ENCODE data around the gene KRTAP2-3.
"Not testable (repeated sequence)": the region's sequence is repeated elsewhere in the genome, so short reads cannot be mapped to it uniquely, and the experiment has no call there.

The KRTAP2-3 gene

DNA sequence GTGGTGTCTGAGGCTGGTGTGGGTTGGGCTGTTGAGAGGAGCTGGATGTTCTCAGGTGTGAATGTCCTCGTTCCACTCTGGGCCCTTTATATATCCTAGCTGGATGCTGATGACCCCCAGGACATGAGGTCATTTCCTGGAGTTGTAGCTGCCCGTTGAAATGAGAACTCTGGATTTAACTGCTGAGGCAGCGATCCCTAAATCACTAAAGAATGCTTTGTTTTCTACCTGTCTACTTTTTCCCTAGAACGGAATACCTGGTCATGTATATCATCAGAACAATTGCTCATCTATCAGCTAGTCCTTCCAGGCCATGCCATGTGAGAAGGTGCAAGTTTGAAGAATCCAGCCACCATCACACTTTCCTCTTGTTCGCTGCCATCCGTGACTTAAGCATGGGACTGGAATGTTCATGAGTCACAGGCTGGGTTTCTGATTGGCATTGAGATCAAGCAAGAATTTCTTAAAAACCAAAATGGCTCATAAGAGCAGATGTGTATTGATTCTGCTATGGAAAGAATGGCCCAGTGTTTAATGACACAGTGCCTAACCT is at the start of gene KRTAP2-3:
KRTAP2-3 (minus strand) TSS at position 63 of the 553 bp plus-strand sequence. CDS start 64 bp downstream, outside the sequence.
- no peak for DNase-seq

GRCh38 chr17:41108728-41109386 is 48.9 kb upstream of the KRTAP2-3 start:
- DNase-seq, result not testable (repeated sequence)

GRCh38 chr17:41107941-41108450 is 48.1 kb upstream of the KRTAP2-3 start:
- DNase-seq, result no peak

DNA sequence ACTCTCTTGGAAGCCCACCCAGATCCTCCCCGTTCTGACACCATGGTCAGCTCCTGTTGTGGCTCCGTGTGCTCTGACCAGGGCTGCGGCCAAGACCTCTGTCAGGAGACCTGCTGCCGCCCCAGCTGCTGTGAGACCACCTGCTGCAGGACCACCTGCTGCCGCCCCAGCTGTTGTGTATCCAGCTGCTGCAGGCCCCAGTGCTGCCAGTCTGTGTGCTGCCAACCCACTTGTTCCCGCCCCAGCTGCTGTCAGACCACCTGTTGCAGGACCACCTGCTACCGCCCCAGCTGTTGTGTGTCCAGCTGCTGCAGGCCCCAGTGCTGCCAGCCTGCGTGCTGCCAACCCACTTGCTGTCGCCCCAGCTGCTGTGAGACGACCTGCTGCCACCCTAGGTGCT is 45.4 kb upstream of the KRTAP2-3 start, which contains the start of gene KRTAP4-9:
KRTAP4-9 (plus strand) TSS at position 43 of the 400 bp plus-strand sequence; CDS start at position 43, 0 bp downstream.
- DNase-seq, result not testable (repeated sequence)

GRCh38 chr17:41104386-41105038 is 44.6 kb upstream of the KRTAP2-3 start:
- DNase-seq, result not testable (repeated sequence)

DNA sequence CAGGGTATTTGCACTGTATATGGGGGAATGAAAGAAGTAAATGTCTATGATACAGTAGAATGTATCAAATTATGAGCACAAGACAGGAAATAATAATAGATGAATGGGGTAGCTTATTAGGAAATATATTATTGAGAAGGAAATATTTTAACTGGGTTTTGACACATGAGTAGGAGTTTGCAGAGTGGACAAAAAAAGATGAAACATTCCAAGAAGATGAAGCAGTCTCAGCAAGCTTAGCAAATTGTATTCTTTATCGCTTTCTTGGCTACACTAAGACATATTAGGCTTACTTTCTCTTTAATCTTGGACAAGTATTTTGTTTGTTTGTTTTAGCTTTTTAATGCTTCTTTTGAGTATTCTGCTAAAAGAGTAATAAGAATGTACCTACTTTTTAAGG is 44.0 kb upstream of the KRTAP2-3 start:
- DNase-seq, result no peak

DNA sequence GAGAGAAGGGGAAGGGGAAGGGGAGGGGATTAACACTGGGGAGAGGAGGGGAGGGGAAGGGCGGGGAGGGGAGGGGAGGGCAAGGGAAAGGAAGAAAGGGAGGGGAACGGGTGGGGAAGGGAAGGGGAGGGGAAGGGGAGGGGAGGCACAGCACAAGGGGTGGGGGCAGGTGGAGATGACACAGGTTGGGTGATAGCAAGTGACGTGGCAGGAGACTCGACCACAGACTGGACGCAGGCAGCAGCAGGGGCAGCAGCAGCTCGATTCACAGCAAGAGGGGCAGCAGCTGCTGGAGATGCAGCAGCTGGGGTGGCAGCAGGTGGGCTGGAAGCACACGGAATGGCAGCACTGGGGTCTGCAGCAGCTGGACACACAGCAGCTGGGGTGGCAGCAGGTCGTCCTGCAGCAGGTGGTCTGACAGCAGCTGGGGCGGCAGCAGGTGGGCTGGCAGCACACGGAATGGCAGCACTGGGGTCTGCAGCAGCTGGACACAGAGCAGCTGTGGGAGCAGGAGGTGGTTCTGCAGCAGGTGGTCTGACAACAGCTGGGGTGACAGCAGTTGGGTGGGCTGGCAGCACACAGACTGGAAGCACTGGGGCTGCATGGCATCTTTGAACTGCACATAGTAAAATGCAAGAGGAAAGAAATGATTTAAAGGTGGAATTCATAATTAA is 41.8 kb upstream of the KRTAP2-3 start, which contains the start of gene KRTAP4-16:
KRTAP4-16 (minus strand) TSS at position 624 of the 674 bp plus-strand sequence; CDS start at position 624, 0 bp downstream.
- DNase-seq, result no peak

GRCh38 chr17:41099682-41100480 is 40.0 kb upstream of the KRTAP2-3 start:
- not testable (repeated sequence) for DNase-seq

- DNase-seq, result no peak
Measured at GRCh38 chr17:41098481-41098880, 38.6 kb upstream of the KRTAP2-3 start.

DNA sequence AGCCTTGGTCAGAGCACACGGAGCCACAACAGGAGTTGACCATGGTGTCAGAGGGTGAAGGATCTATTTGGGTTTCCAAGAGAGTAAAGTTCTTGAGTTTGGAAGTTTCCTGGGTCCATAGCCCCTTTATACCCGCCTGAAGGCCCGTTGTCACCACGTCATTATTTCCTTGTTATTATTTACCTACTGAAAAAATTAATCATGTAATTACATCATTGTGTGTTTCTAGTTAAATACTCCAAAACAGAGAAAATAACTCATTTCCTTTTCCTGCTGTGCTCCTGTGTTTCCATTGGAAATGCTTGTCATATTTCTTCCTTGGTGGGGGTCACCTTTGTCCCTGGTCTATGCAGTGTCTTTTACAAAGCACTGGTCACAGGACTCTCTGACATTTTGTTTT is 38.1 kb upstream of the KRTAP2-3 start, which contains the start of gene KRTAP4-8:
KRTAP4-8 (minus strand) TSS at position 101 of the 400 bp plus-strand sequence; CDS start at position 43, 58 bp downstream.
- no peak for DNase-seq

DNA sequence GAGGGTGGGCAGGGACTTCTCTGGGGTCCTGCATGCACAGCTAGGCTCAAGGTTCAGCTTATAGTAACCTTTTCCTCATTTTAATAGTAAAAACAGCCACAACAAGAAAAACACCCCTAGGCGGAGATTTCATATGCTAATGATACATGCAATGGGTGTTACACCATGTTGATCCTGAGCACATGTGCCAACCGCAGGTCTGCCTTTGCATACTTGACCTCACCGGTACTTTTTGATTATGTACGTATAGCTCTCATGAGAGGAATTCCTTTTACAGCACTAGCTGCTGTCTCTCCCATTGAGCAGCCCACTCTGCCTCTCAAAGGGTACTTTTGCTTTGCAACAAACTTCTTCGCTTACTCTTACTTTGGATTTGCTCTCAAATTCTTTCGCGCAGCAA is 36.1 kb upstream of the KRTAP2-3 start:
- DNase-seq, result no peak

GRCh38 chr17:41088760-41089352 is 28.9 kb upstream of the KRTAP2-3 start:
- DNase-seq, result not testable (repeated sequence)

DNA sequence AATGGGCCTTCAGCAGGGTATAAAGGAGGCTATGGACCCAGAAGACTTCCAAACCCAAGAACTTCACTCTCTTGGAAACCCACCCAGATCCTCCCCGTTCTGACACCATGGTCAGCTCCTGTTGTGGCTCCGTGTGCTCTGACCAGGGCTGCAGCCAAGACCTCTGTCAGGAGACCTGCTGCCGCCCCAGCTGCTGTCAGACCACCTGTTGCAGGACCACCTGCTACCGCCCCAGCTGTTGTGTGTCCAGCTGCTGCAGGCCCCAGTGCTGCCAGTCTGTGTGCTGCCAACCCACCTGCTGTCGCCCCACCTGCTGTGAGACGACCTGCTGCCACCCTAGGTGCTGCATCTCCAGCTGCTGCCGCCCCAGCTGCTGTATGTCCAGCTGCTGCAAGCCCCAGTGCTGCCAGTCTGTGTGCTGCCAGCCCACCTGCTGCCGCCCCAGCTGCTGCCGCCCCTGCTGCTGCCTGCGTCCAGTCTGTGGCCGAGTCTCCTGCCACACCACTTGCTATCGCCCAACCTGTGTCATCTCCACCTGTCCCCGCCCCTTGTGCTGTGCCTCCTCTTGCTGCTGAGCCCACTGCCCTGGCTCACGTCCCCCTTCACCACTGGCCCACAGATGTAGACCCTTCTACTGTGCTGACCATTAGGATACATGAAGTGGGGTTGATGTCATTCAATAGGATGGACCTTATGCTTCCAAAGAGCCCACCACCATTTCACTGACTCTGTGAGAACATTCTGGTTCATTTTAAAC is 24.4 kb upstream of the KRTAP2-3 start, which contains the start of gene KRTAP4-7:
KRTAP4-7 (plus strand) TSS at position 51 of the 757 bp plus-strand sequence; CDS start at position 108, 57 bp downstream.
- DNase-seq, result not testable (repeated sequence)

DNA sequence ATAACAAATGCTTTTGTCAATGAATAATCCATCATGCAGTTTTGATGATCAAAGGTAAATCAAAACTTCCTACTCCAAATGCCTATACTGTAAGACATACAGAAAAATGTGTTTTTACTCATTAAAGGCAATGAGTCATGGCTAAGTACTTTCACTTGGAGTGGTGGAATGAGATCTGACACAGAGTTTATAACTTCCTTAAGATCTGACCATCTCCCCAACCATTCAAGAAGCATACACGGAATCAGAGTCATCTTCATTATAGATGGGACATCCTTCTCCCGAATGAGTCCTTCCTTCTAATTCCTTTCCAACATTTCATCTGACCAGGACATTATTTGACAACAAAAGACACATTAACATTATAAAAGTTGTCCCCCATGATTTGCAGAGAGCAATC is 23.5 kb upstream of the KRTAP2-3 start:
- DNase-seq, result not testable (repeated sequence)

- no peak for DNase-seq
Measured at GRCh38 chr17:41082626-41083025, 22.7 kb upstream of the KRTAP2-3 start.

DNA sequence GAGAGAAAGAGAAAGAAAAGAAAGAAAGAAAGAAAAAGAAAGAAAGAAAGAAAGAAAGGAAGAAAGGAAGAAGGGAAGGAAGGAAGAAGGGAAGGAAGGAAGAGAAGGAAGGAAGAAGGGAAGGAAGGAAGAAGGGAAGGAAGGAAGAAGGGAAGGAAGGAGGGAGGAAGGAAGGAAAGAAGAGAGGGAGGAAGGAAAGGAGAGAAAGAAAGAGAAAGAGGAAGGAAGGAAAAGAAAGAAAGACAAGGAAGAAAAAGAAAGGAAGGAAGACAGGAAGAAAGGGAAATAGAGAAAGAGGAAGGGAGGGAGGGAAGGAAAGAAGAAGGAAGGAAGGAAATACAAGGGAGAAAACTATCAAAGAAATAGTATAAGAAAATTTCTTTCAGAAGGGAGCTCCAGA is 16.9 kb upstream of the KRTAP2-3 start:
- DNase-seq, result no peak

- no peak for DNase-seq
Measured at GRCh38 chr17:41073676-41074075, 13.8 kb upstream of the KRTAP2-3 start.

DNA sequence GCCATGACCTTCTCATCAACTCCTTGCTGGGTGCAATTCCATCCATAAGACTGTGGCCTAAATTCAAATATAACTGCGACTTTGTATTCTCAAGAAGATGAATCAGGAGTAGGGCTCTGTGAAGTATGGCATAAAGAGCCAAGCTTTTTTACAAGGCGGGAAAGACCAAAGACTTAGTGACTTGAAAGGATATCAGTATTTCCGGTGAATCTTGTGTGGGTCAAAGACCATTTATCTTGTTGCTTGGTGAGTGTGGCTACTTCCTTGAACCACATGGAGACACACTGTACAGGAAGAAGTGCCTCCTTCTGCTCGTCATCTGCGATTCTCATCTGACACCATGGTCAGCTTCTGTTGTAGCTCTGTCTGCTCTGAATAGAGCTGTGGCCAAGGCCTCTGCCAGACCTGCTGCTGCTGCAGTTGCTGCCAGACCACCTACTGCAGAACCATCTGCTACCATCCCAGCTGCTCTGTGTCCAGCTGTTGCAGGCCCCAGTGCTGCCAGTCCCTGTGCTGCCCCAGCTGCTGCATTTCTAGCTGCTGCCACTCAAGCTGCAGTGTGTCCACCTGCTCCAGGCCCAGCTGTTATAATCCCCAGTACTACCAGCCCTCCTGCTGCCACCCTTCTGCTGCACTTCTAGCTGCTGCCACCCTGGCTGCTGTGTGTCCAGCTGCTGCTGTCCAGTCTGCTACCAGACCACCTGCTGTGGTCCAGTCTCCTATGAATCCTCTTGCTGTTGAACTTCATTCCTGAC is 11.9 kb upstream of the KRTAP2-3 start:
- no peak for DNase-seq

DNA sequence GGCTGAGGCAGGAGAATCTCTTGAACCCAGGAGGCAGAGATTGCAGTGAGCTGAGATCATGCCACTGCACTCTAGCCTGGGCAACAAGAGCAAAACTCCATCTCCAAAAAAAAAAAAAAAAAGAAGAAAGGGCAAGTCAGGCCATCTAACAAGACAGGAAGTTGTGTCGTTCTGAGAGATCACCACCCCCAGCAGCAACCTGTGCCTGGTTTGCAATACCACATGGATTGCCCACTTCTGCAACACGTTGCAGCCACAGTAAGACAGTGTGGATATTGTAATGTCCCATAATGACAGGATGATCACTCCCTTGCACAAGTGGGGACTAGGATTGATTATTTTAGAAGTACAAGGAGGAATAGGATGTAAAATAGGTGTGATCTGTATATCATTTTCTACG is 9.1 kb upstream of the KRTAP2-3 start:
- no peak for DNase-seq

- no peak for DNase-seq
Measured at GRCh38 chr17:41067281-41067680, 7.4 kb upstream of the KRTAP2-3 start.

Measured in CD4-positive, alpha-beta T cell treated with Interleukin-1 beta for 1 hour (primary cell).